ENCODE measurements around the gene SMU1.
A peak's percentile ranks its signal among the peaks of the same experiment; 100 is the strongest.

SMU1 gene

DNA sequence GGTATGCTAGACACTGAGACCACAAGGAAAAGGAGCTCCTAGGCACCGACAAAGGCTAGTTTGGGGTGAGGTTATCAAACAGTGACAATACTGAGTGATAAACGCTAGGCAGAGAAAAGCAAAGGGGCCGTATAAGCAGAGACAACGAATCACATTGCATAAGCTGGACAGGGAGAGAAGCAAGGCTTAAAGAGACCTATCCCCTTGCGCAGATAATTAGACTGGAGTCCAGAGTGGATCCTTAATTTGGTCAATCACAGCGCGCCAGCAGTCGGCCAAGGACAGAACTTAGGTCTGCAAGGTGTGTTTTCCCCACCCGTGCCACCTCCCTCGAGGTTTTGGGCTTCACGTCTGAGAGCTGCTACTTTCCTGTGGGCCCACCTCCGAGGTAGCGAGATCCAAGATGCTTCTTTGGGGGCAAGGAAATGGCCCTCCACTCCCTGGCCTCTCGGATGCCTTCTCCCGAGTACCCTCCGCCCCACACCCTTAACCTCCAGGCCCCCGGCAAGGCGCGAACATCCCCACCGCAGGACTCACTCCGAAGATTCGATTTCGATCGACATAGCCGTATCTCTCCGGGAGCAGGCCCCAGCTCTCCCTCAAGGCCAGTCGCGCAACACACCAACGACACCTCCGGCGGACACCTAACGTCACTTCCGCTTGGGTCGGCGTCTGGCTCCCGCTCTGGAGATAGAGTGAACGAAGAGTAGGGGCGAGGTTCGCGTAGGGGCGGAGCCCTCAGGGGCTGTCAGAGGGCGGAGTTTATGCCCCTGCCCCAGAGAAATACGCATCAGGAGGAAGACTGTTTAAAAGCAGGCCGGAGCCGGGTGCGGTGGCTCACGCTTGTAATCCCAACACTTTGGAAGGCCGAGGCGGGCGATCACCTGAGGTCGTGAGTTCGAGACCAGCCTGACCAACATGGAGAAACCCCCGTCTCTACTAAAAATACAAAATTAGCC, at the start of gene SMU1:
Gene SMU1, minus strand, starts transcription at position 629 of the 959 bp plus-strand sequence. Its CDS starts 66 bp downstream, at position 563.
- peak; percentile 84 for DNase-seq (ENCODE audit: low read depth)

DNA sequence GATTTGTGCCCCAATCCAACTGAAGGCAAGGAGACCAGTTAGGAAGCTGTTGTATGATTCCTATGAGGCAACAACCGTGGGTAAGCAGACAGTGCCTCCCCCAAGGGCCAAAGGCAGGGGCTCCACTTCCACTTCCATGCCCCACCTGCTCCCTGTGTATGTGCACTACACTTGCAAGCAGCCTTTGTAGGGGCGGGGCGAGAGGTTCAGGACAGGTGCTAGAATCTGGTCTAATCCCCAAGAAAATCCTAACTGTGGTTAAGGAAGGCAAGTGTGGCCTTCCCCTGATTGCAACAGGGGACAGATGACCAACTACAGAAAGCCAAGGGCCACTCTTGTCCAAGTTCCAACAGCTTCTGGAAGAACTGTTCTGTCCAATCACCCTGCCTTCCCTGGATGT, 49.0 kb upstream of the SMU1 start:
- DNase-seq (ENCODE audit: low read depth) = no peak

DNA sequence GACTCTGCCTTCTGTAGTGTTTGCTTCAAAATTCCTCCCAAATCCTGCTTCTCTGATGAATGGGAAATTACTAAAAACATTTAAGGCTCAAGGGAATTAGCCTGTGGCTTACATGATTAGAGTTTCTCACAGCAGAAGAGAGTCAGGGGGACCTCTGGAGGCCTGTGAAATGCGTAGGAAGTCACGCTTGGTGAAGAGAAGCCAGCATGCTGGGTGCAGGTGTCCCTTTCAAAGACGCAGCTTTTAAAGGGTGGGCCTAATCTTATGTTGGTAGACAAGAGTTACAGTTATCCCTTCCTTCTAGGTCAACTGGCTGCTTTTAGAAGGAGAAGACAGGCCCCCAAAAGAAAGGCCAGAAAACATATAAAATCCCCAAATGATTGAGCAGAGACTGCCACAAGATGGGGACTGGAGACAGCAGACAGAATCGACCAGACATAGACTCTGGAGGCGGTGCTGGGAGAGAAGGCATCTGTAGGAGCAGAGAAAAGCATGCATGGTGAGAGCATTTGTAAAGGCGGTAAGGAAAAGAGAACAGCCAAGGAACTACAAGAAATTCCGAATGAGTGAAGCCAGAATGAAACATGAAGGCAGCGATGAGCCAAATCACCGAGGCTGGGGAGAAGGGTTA, 48.4 kb upstream of the SMU1 start:
- DNase-seq (ENCODE audit: low read depth) = no peak

GRCh38 chr9:33124046-33124445, 47.6 kb upstream of the SMU1 start:
- DNase-seq (ENCODE audit: low read depth) = no peak

DNA sequence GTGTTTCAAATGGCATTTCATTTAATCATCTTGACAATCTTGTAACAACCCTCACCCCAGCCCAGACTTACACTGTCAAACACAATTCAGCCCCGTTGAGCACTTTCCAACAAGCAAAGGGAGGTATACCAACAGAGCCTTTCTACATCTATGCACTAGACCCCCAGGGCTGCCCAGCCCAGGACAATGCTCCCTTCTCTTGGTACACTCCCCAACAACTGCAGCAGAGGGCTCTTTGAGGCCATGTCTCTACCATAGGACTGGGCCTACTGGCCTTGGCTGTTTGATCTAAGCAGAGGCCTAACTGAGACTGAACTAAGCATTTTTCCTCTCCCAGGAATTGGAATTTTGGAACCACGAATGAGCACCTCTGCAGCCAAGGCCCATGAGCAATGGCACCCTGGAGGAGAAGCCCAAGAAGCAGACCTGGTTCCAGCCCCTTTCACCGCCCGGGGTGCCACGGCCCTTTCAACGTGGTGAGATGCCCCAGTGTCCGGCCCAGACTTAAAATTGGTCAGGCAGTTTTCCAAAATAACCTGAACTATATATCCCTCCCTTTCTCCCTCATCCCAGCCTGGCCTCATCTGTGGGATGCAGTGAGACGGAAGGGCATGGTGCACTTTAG, 47.0 kb upstream of the SMU1 start:
- no peak for DNase-seq (ENCODE audit: low read depth)

- no peak for DNase-seq (ENCODE audit: low read depth)
Observed at GRCh38 chr9:33120620-33121019, 44.1 kb upstream of the SMU1 start.

DNA sequence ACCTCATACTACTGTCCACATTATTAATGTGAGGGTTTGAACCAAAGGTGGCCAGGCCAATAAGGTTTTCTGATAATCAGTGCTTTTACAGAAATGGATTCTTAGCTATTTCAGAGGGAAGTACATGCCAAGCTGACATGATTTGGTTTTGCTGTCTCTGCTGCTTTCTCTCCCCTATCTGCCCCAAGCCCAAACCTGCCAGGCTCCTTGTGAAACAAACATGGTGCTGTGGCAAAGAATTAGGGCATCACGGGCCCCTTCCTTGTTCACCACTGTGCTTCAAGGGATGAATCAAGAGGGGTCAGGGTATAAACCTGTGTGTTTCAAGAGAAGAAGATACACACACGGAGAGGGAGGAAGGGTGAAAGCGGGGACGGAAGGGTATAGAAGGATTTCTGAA, 41.3 kb upstream of the SMU1 start:
- DNase-seq (ENCODE audit: low read depth) = no peak

- no peak for DNase-seq (ENCODE audit: low read depth)
Observed at GRCh38 chr9:33117306-33117705, 40.8 kb upstream of the SMU1 start.

GRCh38 chr9:33116860-33117259, 40.4 kb upstream of the SMU1 start:
- DNase-seq (ENCODE audit: low read depth) = no peak

- no peak for DNase-seq (ENCODE audit: low read depth)
Observed at GRCh38 chr9:33114746-33115145, 38.3 kb upstream of the SMU1 start.

GRCh38 chr9:33113799-33114547, 37.5 kb upstream of the SMU1 start:
- DNase-seq (ENCODE audit: low read depth) = no peak

GRCh38 chr9:33112094-33112493, 35.6 kb upstream of the SMU1 start:
- DNase-seq (ENCODE audit: low read depth) = no peak

DNA sequence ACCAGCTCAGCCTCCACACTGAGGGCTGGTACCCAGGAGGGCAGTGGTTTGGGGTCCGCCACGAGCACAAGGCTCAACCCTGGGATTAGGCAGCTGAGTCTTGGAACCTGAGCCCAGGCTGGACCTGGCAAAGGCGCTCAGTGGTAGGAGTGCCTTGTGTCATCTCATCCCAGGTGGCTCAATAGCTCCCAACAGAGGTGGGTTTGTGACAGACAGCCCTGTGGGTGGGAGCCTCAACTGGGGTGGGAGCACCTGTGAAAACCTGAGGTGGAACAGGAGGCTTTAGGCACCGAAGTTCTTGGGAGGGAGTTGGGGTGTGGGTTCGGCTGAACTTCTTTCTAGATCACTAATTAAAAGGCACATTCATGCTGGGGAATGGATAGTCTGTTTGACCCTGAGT, 35.2 kb upstream of the SMU1 start:
- DNase-seq (ENCODE audit: low read depth) = no peak

DNA sequence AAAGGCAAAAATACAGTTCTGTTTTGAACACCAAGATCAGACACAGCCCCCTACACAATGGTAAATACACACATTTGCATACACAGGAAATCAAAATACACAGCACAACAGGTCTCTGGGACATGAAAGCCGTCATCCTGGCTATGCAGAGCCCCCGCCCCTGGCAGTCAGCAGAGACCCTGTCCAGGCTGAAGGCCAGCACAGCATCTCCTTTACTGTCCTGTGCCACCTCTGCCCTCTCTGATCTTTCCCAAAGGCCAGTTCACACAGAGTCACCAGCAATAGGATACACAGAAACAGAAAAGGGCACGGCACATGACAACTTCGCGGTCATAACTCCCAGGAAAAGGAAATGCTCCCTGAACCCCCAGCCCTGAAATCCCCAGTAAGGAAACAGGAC, 34.2 kb upstream of the SMU1 start:
- no peak for DNase-seq (ENCODE audit: low read depth)

- DNase-seq (ENCODE audit: low read depth) = no peak
Observed at GRCh38 chr9:33109850-33110595, 33.5 kb upstream of the SMU1 start.

DNA sequence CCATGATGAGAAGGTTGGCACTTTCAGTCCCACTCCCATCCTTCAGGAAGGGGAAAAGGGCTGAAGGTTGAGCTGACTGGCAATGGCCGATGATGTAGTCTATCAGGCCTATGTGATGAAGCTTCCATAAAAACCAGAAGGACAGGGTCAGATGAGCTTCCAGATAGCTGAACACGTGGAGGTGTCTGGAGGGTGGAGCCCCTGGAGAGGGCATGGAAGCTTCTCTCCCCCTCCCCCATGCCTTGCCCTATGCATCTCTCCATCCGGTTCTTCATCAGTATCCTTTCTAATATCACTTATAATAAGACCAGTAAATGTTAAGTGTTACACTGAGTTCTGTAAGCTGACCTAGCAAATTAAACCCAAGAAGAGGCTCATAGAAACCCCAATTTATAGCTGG, 32.6 kb upstream of the SMU1 start:
- DNase-seq (ENCODE audit: low read depth) = no peak

- no peak for DNase-seq (ENCODE audit: low read depth)
Observed at GRCh38 chr9:33108472-33108871, 32.0 kb upstream of the SMU1 start.

GRCh38 chr9:33107762-33108161, 31.3 kb upstream of the SMU1 start:
- no peak for DNase-seq (ENCODE audit: low read depth)

- DNase-seq (ENCODE audit: low read depth) = no peak
Observed at GRCh38 chr9:33106827-33107621, 30.6 kb upstream of the SMU1 start.

DNA sequence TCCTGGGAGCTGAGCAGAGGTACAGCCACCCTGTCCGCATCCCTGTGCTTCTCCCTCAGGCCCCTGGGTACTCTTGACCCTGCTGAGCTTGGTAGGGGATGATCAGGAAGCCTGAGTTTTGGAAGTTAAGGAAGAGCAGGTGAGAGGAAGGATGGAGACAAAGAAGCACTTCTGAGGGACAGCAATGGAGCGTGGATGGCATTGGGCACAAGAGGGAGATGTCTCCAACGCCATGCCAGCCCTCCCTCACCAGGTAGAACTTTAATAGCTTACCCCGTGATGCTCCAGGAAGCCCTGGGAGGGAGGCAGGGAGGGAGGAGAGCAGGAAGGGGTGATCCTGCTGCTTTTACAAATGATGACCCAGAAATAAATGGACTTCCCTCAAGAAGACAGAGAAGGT, 29.9 kb upstream of the SMU1 start:
- DNase-seq (ENCODE audit: low read depth) = no peak

DNA sequence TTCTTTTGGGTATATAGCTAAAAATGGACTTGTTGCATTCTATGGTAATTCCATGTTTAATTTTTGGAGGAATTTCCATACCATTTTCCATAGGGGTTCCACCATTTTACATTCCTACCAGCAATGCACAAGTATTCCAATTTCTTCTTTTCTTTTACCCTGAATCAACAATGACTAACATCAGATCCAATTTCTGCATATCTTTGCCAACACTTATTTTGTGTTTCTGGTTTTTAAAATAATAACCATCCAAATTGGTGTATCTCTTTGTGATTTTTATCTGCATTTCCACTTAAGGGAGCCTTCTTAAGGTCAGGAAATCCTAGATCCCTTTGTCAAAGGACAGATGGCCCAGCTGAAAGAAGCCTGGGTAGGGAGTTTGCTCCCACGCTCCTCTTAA, 29.5 kb upstream of the SMU1 start:
- DNase-seq (ENCODE audit: low read depth) = no peak
